Measurements from ENCODE around the gene TCP11.

The TCP11 gene

GRCh38 chr6:35177596-35177995 is 36.5 kb upstream of the TCP11 start:
- Mint-ChIP-seq H3K9me3 (no peaks in the 10 kb centered on the region), H3K27ac (no peak overlapping the region), H3K36me3 (ENCODE audit: low read depth) (no peaks in the 10 kb centered on the region), H3K27me3 (peaks cover 3% of the 10 kb centered on the region), H3K4me1 (ENCODE audit: low read depth) (peaks cover 8% of the 10 kb centered on the region), H3K4me3 (no peak overlapping the region)
- no peak for DNase-seq

GRCh38 chr6:35177157-35177556 is 36.0 kb upstream of the TCP11 start:
- H3K9me3 Mint-ChIP-seq, result no peaks in the 10 kb centered on the region
- H3K27ac Mint-ChIP-seq, result no peak overlapping the region
- no peak for DNase-seq
- H3K36me3 Mint-ChIP-seq (ENCODE audit: low read depth), result no peaks in the 10 kb centered on the region
- peaks cover 8% of the 10 kb centered on the region for H3K4me1 Mint-ChIP-seq (ENCODE audit: low read depth)
- H3K4me3 Mint-ChIP-seq, result no peak overlapping the region
- H3K27me3 Mint-ChIP-seq, result peaks cover 3% of the 10 kb centered on the region

- Mint-ChIP-seq H3K4me1 (ENCODE audit: low read depth) (peaks cover 8% of the 10 kb centered on the region), H3K4me3 (no peak overlapping the region), H3K27ac (no peak overlapping the region), H3K9me3 (no peaks in the 10 kb centered on the region), H3K36me3 (ENCODE audit: low read depth) (no peaks in the 10 kb centered on the region), H3K27me3 (peaks cover 3% of the 10 kb centered on the region)
- DNase-seq, result no peak
Measured at GRCh38 chr6:35176301-35177024, 35.3 kb upstream of the TCP11 start.

GRCh38 chr6:35174501-35174900 is 33.4 kb upstream of the TCP11 start:
- peaks cover 3% of the 10 kb centered on the region for H3K27me3 Mint-ChIP-seq
- H3K36me3 Mint-ChIP-seq (ENCODE audit: low read depth), result no peaks in the 10 kb centered on the region
- H3K9me3 Mint-ChIP-seq, result peaks cover 3% of the 10 kb centered on the region
- DNase-seq, result no peak
- H3K4me1 Mint-ChIP-seq (ENCODE audit: low read depth), result peaks cover 8% of the 10 kb centered on the region
- no peak overlapping the region for H3K4me3 Mint-ChIP-seq
- no peak overlapping the region for H3K27ac Mint-ChIP-seq

GRCh38 chr6:35174088-35174434 is 32.9 kb upstream of the TCP11 start:
- H3K4me3 Mint-ChIP-seq, result no peak overlapping the region
- H3K27me3 Mint-ChIP-seq, result peaks cover 3% of the 10 kb centered on the region
- H3K27ac Mint-ChIP-seq, result no peak overlapping the region
- H3K9me3 Mint-ChIP-seq, result peaks cover 4% of the 10 kb centered on the region
- H3K4me1 Mint-ChIP-seq (ENCODE audit: low read depth), result peaks cover 8% of the 10 kb centered on the region
- H3K36me3 Mint-ChIP-seq (ENCODE audit: low read depth), result no peaks in the 10 kb centered on the region
- no peak for DNase-seq

- DNase-seq, result no peak
- no peak overlapping the region for H3K27ac Mint-ChIP-seq
- H3K4me1 Mint-ChIP-seq (ENCODE audit: low read depth), result peaks cover 8% of the 10 kb centered on the region
- peaks cover 4% of the 10 kb centered on the region for H3K9me3 Mint-ChIP-seq
- H3K36me3 Mint-ChIP-seq (ENCODE audit: low read depth), result no peaks in the 10 kb centered on the region
- no peak overlapping the region for H3K4me3 Mint-ChIP-seq
- H3K27me3 Mint-ChIP-seq, result peaks cover 3% of the 10 kb centered on the region
Measured at GRCh38 chr6:35173427-35174087, 32.4 kb upstream of the TCP11 start.

- H3K36me3 Mint-ChIP-seq (ENCODE audit: low read depth), result no peaks in the 10 kb centered on the region
- no peak overlapping the region for H3K4me3 Mint-ChIP-seq
- no peak overlapping the region for H3K27ac Mint-ChIP-seq
- H3K9me3 Mint-ChIP-seq, result peaks cover 4% of the 10 kb centered on the region
- peaks cover 3% of the 10 kb centered on the region for H3K27me3 Mint-ChIP-seq
- H3K4me1 Mint-ChIP-seq (ENCODE audit: low read depth), result peaks cover 8% of the 10 kb centered on the region
- no peak for DNase-seq
Measured at GRCh38 chr6:35173044-35173426, 31.9 kb upstream of the TCP11 start.

- H3K27me3 Mint-ChIP-seq, result peaks cover 13% of the 10 kb centered on the region
- no peak for DNase-seq
- H3K36me3 Mint-ChIP-seq (ENCODE audit: low read depth), result no peaks in the 10 kb centered on the region
- H3K4me1 Mint-ChIP-seq (ENCODE audit: low read depth), result peaks cover 8% of the 10 kb centered on the region
- H3K9me3 Mint-ChIP-seq, result peaks cover 4% of the 10 kb centered on the region
- H3K27ac Mint-ChIP-seq, result no peak overlapping the region
- no peak overlapping the region for H3K4me3 Mint-ChIP-seq
Measured at GRCh38 chr6:35170891-35171290, 29.8 kb upstream of the TCP11 start.

- H3K4me3 Mint-ChIP-seq, result no peak overlapping the region
- peaks cover 10% of the 10 kb centered on the region for H3K4me1 Mint-ChIP-seq (ENCODE audit: low read depth)
- no peak for DNase-seq
- no peaks in the 10 kb centered on the region for H3K36me3 Mint-ChIP-seq (ENCODE audit: low read depth)
- H3K9me3 Mint-ChIP-seq, result peaks cover 4% of the 10 kb centered on the region
- H3K27ac Mint-ChIP-seq, result no peak overlapping the region
- peaks cover 13% of the 10 kb centered on the region for H3K27me3 Mint-ChIP-seq
Measured at GRCh38 chr6:35170166-35170565, 29.0 kb upstream of the TCP11 start.

GRCh38 chr6:35168461-35168861 is 27.3 kb upstream of the TCP11 start:
- H3K4me3 Mint-ChIP-seq, result no peak overlapping the region
- peaks cover 2% of the 10 kb centered on the region for H3K4me1 Mint-ChIP-seq (ENCODE audit: low read depth)
- H3K27me3 Mint-ChIP-seq, result peaks cover 21% of the 10 kb centered on the region
- DNase-seq, result no peak
- no peaks in the 10 kb centered on the region for H3K36me3 Mint-ChIP-seq (ENCODE audit: low read depth)
- H3K27ac Mint-ChIP-seq, result no peak overlapping the region
- peaks cover 4% of the 10 kb centered on the region for H3K9me3 Mint-ChIP-seq

- no peak overlapping the region for H3K27ac Mint-ChIP-seq
- peaks cover 2% of the 10 kb centered on the region for H3K4me1 Mint-ChIP-seq (ENCODE audit: low read depth)
- peaks cover 26% of the 10 kb centered on the region for H3K27me3 Mint-ChIP-seq
- peaks cover 4% of the 10 kb centered on the region for H3K9me3 Mint-ChIP-seq
- no peaks in the 10 kb centered on the region for H3K36me3 Mint-ChIP-seq (ENCODE audit: low read depth)
- no peak for DNase-seq
- H3K4me3 Mint-ChIP-seq, result no peak overlapping the region
Measured at GRCh38 chr6:35167505-35167904, 26.4 kb upstream of the TCP11 start.

- H3K4me1 Mint-ChIP-seq (ENCODE audit: low read depth), result peaks cover 2% of the 10 kb centered on the region
- no peak for DNase-seq
Measured at GRCh38 chr6:35166520-35166919, 25.4 kb upstream of the TCP11 start.

GRCh38 chr6:35166116-35166515 is 25.0 kb upstream of the TCP11 start:
- no peak overlapping the region for H3K27ac Mint-ChIP-seq
- no peak for DNase-seq
- peaks cover 2% of the 10 kb centered on the region for H3K4me1 Mint-ChIP-seq (ENCODE audit: low read depth)
- H3K27me3 Mint-ChIP-seq, result peaks cover 27% of the 10 kb centered on the region
- H3K36me3 Mint-ChIP-seq (ENCODE audit: low read depth), result no peaks in the 10 kb centered on the region
- H3K4me3 Mint-ChIP-seq, result no peak overlapping the region
- H3K9me3 Mint-ChIP-seq, result peaks cover 4% of the 10 kb centered on the region

More at GRCh38 chr6:35166520-35166919, 25.4 kb upstream of the TCP11 start:
- peaks cover 4% of the 10 kb centered on the region for H3K9me3 Mint-ChIP-seq
- peaks cover 27% of the 10 kb centered on the region for H3K27me3 Mint-ChIP-seq
- no peaks in the 10 kb centered on the region for H3K36me3 Mint-ChIP-seq (ENCODE audit: low read depth)
- H3K4me3 Mint-ChIP-seq, result no peak overlapping the region
- H3K27ac Mint-ChIP-seq, result no peak overlapping the region

- H3K4me1 Mint-ChIP-seq (ENCODE audit: low read depth), result peaks cover 2% of the 10 kb centered on the region
- H3K27me3 Mint-ChIP-seq, result peaks cover 27% of the 10 kb centered on the region
- no peaks in the 10 kb centered on the region for H3K36me3 Mint-ChIP-seq (ENCODE audit: low read depth)
- H3K4me3 Mint-ChIP-seq, result no peak overlapping the region
- no peak for DNase-seq
- no peak overlapping the region for H3K27ac Mint-ChIP-seq
- peaks cover 4% of the 10 kb centered on the region for H3K9me3 Mint-ChIP-seq
Measured at GRCh38 chr6:35165630-35166071, 24.5 kb upstream of the TCP11 start.

GRCh38 chr6:35164868-35165267 is 23.7 kb upstream of the TCP11 start:
- H3K9me3 Mint-ChIP-seq, result peaks cover 4% of the 10 kb centered on the region
- no peak for DNase-seq
- H3K27me3 Mint-ChIP-seq, result peaks cover 27% of the 10 kb centered on the region
- peaks cover 2% of the 10 kb centered on the region for H3K4me1 Mint-ChIP-seq (ENCODE audit: low read depth)
- no peak overlapping the region for H3K27ac Mint-ChIP-seq
- H3K36me3 Mint-ChIP-seq (ENCODE audit: low read depth), result no peaks in the 10 kb centered on the region
- H3K4me3 Mint-ChIP-seq, result no peak overlapping the region
